Liver (tissue), 9 donors: Measurements from ENCODE around the gene NUB1. TPM values are rescaled to one million over a fixed set of nuclear protein-coding genes. Genes with fewer than 3 reads are reported as not detected.

Experiments
- DNase-seq: peaks from one replicate; pipeline ENCODE4 v3.0.0-alpha.2; 2017; ENCODE audit warnings: low spot score
- H3K27ac ChIP-seq, 2 donors: one replicate each; pipeline ENCODE4 v1.7.0; 2013; ENCODE audit warnings: inconsistent platforms in 2 of 2, low read length in 2 of 2, control low read depth in 1 of 2, low read depth in 1 of 2, mild to moderate bottlenecking in 1 of 2
- H3K27me3 ChIP-seq, 4 donors: one replicate each; pipeline versions ENCODE4 v1.6.1 to v1.7.0; 2013; ENCODE audit warnings: low read length in 3 of 4, inconsistent platforms in 1 of 4, mild to moderate bottlenecking in 1 of 4, moderate library complexity in 1 of 4; ENCODE audit not compliant: control insufficient read depth in 4 of 4, insufficient read depth in 4 of 4
- H3K36me3 ChIP-seq, 4 donors: one replicate each; pipeline versions ENCODE4 v1.6.1 to v1.7.0; 2013; ENCODE audit warnings: low read length in 3 of 4, mild to moderate bottlenecking in 3 of 4, low read depth in 1 of 4, moderate library complexity in 1 of 4; ENCODE audit not compliant: control insufficient read depth in 4 of 4, insufficient read depth in 3 of 4
- H3K4me1 ChIP-seq, 4 donors: one replicate each; pipeline versions ENCODE4 v1.6.1 to v1.7.0; 2013; ENCODE audit warnings: low read length in 3 of 4, mild to moderate bottlenecking in 3 of 4, moderate library complexity in 1 of 4; ENCODE audit not compliant: control insufficient read depth in 4 of 4, insufficient read depth in 4 of 4
- H3K4me3 ChIP-seq, 3 donors: one replicate each; pipeline versions ENCODE4 v1.6.1 to v1.7.0; 2013; ENCODE audit warnings: low read length in 3 of 3, control low read depth in 1 of 3, low read depth in 1 of 3, mild to moderate bottlenecking in 1 of 3
- H3K9ac ChIP-seq, 2 donors: one replicate each; pipeline ENCODE4 v1.7.0; 2013; ENCODE audit warnings: low read length in 2 of 2, mild to moderate bottlenecking in 2 of 2, moderate library complexity in 2 of 2, control low read depth in 1 of 2, low read depth in 1 of 2
- H3K9me3 ChIP-seq, 4 donors: one replicate each; pipeline versions ENCODE4 v1.6.1 to v1.7.0; 2013; ENCODE audit warnings: low read length in 3 of 4; ENCODE audit not compliant: control insufficient read depth in 4 of 4
- ATF3 ChIP-seq: IDR thresholded peaks from 2 replicates; pipeline ENCODE4 v1.6.1; 2016; ENCODE audit warnings: antibody characterized with exemption
- CTCF ChIP-seq: fragments of 150-350 bp; IDR thresholded peaks from 2 replicates; pipeline ENCODE4 v1.5.1; 2017; ENCODE audit warnings: improper control_type of control experiment, low read depth, low read length; ENCODE audit not compliant: missing input control
- EGR1 ChIP-seq, 2 donors: IDR thresholded peaks; 2 replicates each; pipeline ENCODE4 v1.6.1; 2016 to 2018; ENCODE audit warnings: antibody characterized with exemption in 2 of 2, low read depth in 2 of 2
- FOXA1 ChIP-seq: IDR thresholded peaks from 2 replicates; pipeline ENCODE4 v1.6.1; 2016; ENCODE audit warnings: antibody characterized with exemption
- FOXA2 ChIP-seq: IDR thresholded peaks from 2 replicates; pipeline ENCODE4 v1.6.1; 2016; ENCODE audit warnings: antibody characterized with exemption
- GABPA ChIP-seq, 2 donors: IDR thresholded peaks in 1 of 2; conservative IDR thresholded peaks in 1 of 2; 2 replicates each; pipeline ENCODE4 v1.6.1; 2016; ENCODE audit warnings: antibody characterized with exemption in 2 of 2, mild to moderate bottlenecking in 1 of 2, moderate library complexity in 1 of 2
- HNF4A ChIP-seq, 2 donors: conservative IDR thresholded peaks; 2 replicates each; pipeline ENCODE4 v1.6.1; 2016; ENCODE audit warnings: antibody characterized with exemption in 2 of 2, mild to moderate bottlenecking in 2 of 2
- HNF4G ChIP-seq: IDR thresholded peaks from 2 replicates; pipeline ENCODE4 v1.6.1; 2016; ENCODE audit warnings: antibody characterized with exemption
- JUND ChIP-seq, 2 donors: IDR thresholded peaks; 2 replicates each; pipeline ENCODE4 v1.6.1; 2016; ENCODE audit warnings: antibody characterized with exemption in 2 of 2
- MAX ChIP-seq: IDR thresholded peaks from 2 replicates; pipeline ENCODE4 v1.6.1; 2016; ENCODE audit warnings: antibody characterized with exemption
- NR2F2 ChIP-seq: IDR thresholded peaks from 2 replicates; pipeline ENCODE4 v1.6.1; 2016; ENCODE audit warnings: antibody characterized with exemption
- RAD21 ChIP-seq, 2 donors: IDR thresholded peaks; 2 replicates each; pipeline ENCODE4 v1.6.1; 2016; ENCODE audit warnings: antibody characterized with exemption in 2 of 2, mild to moderate bottlenecking in 2 of 2
- REST ChIP-seq: IDR thresholded peaks from 2 replicates; pipeline ENCODE4 v1.6.1; 2016; ENCODE audit warnings: antibody characterized with exemption, mild to moderate bottlenecking
- RXRA ChIP-seq, 2 donors: IDR thresholded peaks; 2 replicates each; pipeline ENCODE4 v1.6.1; 2017 to 2018; ENCODE audit warnings: antibody characterized with exemption in 2 of 2, mild to moderate bottlenecking in 1 of 2
- SP1 ChIP-seq: IDR thresholded peaks from 2 replicates; pipeline ENCODE4 v1.6.1; 2018; ENCODE audit warnings: antibody characterized with exemption, mild to moderate bottlenecking
- TAF1 ChIP-seq: conservative IDR thresholded peaks from 2 replicates; pipeline ENCODE4 v1.6.1; 2016; ENCODE audit warnings: antibody characterized with exemption, mild to moderate bottlenecking
- YY1 ChIP-seq: IDR thresholded peaks from 2 replicates; pipeline ENCODE4 v1.6.1; 2016; ENCODE audit warnings: antibody characterized with exemption, mild to moderate bottlenecking
- ZBTB33 ChIP-seq: IDR thresholded peaks from 2 replicates; pipeline ENCODE4 v1.6.1; 2016; ENCODE audit warnings: antibody characterized with exemption
- WGBS: extraction: QIAGEN DNeasy Blood & Tissue Kit; methylation state at CpG from one replicate; pipeline ENCODE4 v1.1.7; 2013; 5-methylcytosine and 5-hydroxymethylcytosine counted together
- polyA plus RNA-seq, 2 donors: library from polyadenylated mRNA; stranded (reverse) in 1 of 2; unstranded in 1 of 2; fragments of 200-250 nt in 1 of 2; fragments of >200 nt in 1 of 2; fragmentation: Nextera tagmentation in 1 of 2; extraction: Ambion mirVana in 1 of 2; gene quantifications; one replicate each; pipeline versions ENCODE4 v1.2.1 to v1.2.3, GENCODE V29; 2013 to 2015
- total RNA-seq, 2 donors: library from RNA; depleted of rRNA; stranded (reverse); fragments of >200 nt; gene quantifications; one replicate each; pipeline ENCODE4 v1.2.3, GENCODE V29; 2014
- donor health status: healthy.
- donor health status: healthy.
- donor health status: healthy.
- donor health status: healthy.
- donor health status: healthy.

NUB1 gene
- total and polyA plus RNA-seq, 4 donors, result 14.0 to 27.9 (median 18.8) TPM

GRCh38 chr7:151379534-151380198 lies 38.1 kb downstream of the NUB1 start:
- Histone ChIP-seq H3K9ac (no peak overlapping the region), H3K4me3 (no peak overlapping the region), H3K27ac (no peak overlapping the region), H3K27me3 (peaks cover 0 to 5% (median 0%) of the 10 kb centered on the region in 4 donors), H3K4me1 (peaks cover 2 to 12% (median 6%) of the 10 kb centered on the region in 4 donors), H3K9me3 (no peaks in the 10 kb centered on the region), H3K36me3 (peaks cover 3 to 35% (median 18%) of the 10 kb centered on the region in 4 donors)
- WGBS, result 94% methylated on average over 25 of the region's 25 CpGs
- no peak for DNase-seq
- TF ChIP-seq JUND (IDR thresholded peaks at IDR 0.05) (no peak), ATF3 (no peak), HNF4A (conservative IDR thresholded peaks at IDR 0.05) (no peak), YY1 (no peak), EGR1 (IDR thresholded peaks at IDR 0.05; ENCODE audit: low read depth in 2 of 2) (no peak), NR2F2 (no peak), SP1 (no peak), FOXA1 (no peak), REST (no peak), GABPA (IDR thresholded peaks at IDR 0.05 in 1 of 2, conservative IDR thresholded peaks at IDR 0.05 in 1 of 2) (no peak), MAX (no peak), HNF4G (no peak), RAD21 (IDR thresholded peaks at IDR 0.05) (no peak), FOXA2 (no peak), CTCF (no peak), TAF1 (no peak), RXRA (IDR thresholded peaks at IDR 0.05) (no peak), ZBTB33 (no peak)
